Measurements from ENCODE around the gene PLEKHM1.

PLEKHM1 gene

DNA sequence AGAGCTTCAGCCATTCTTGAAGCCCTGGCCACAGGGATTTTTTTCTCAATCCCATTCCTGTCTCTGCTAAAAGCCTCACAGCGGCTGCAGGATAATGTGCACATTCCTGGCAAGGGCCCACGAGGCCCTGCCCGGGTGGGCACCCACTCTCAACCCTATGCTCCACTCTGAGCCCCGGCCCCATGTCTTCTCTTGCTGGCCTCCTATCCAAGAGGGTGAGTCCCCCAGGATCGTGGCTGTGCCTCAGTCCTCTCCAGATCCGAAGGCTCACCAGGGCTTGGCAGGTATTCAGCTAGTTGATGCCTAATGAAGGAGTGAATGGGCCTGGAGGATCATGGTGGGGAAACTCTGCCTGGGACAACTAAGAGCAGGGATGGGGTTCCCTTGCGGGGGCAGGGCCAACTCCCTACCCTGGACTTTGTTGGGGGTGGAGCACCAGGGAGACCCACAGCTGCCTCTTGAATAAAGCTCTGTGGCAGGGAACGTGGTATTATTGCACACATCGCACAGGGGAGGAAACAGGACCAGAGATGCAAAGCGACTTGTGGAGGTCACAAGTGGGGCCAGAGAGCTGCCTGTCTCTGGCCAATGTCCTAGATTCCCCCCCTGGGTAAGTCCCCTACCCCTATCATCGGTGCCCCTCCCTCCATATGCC is 63.2 kb downstream of the PLEKHM1 start:
- no peak for DNase-seq (ENCODE audit: low read depth in 2 of 2)

DNA sequence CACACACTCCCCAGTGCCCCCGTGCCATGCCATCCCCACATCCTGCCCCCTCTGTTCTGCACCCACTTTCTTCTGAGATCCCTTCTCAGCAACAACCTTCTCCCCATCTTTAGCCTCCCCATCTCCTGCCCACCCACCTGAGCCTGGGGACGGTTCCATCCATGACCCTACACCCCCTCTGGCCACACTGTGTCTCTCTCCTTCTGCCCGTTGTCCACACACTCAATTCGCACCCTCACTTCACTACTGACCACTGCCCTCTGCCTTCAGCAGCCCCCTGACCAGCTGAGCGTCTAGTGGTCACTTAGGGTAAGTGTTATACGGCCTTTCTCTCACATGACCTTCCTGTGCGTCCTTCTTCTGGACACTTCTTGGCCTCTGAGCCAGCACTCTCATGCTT is 64.0 kb downstream of the PLEKHM1 start:
- DNase-seq (ENCODE audit: low read depth in 2 of 2): no peak

DNA sequence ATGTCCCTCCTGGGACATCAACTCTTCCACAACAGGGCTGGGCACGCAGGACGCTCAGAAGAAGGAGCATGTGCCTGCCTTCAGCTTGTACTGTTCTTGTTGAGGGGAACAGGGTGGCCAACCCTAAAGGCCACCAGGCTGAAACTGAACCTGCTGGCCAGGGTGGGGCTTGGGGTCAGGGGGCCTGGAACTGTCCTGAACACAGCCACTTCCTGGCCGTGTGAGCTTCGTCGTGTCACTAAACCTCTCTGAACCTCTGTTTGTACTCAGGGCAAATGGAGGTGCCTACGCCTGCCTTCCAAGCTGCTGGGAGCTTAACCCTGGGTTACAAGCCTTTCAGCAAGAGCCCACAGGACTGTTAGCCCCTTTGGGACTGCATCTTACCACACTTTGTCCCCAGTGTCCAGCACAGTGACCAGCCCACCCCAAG is 64.5 kb downstream of the PLEKHM1 start:
- no peak for DNase-seq (ENCODE audit: low read depth in 2 of 2)

DNA sequence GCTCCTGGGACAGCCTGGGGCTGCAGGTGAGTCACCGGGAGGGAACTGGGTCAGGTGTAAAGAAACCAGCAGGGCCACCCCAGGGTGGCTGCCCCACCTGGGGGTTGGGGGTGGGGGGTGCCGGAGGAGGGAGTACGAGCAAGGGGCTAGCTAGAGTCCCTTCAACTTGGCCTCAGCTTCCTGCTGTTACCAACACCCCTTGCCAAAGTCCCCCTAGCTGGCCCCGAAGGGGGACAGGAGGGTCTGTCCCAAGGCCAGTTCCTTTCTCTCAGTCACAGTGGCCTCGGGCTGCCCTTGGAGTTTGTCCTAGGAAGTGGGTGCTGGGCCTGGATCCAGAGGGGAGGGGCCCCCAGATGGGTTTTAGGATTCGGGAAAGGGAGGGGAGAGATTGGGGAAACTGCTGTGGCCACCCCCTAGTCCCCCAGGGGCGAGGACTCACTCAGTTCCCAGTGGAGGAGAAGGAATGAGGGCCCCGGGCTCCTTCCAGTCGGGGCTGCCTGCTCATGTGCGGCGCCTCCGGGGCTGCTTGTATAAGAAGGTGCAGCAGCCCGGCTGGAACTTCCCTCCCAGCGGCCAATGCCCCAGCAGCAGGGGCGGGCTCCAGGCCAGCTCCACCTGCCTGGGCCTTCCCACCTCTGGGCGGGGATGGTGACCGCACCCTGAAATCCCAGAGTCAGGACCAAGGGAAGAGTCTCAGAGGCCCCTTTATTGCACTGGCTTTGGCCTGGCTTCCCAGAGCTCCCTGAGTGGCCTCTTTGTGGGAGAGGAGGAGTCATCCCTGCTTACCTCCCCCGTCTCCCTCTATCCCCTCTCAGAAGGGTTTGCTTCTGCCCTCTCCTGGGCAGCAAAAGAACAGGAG is 65.2 kb downstream of the PLEKHM1 start:
- DNase-seq (ENCODE audit: low read depth in 2 of 2): no peak

DNA sequence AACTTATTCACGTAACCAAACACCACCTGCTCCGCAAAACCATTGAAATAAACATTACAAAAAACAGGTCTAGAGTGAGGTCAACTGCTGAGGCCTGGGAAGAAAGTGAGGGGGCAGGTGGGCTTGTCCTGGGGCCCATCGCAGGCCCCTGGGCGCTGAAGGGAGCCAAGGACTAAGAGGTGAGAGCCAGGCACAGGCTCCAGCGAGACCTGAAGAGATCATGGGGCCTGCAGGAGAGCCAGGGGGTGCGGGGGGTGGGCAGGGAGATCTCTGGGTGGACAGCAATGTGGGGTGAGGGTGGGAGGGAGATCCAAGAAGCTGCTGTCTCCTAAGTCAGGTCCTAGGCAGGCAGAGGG is 65.8 kb downstream of the PLEKHM1 start:
- no peak for DNase-seq (ENCODE audit: low read depth in 2 of 2)

DNA sequence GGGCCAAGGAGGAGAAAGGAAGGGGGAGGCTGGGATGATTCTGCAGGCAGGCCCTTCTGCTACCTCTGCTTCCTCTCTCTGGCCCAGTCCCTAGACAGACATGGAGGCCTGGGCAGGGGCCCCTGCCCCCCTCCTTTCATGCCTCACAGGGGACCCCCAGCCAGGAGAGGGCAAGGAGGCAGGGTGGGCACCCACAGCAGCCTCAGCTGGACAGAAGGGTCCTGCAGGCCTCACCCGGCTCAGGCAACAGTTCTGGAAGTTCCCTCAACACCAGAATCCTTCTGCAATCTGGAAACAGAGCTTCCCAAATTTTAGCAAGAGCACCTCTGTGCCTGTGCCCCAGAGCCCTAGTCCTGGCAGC is 66.6 kb downstream of the PLEKHM1 start:
- no peak for DNase-seq (ENCODE audit: low read depth in 2 of 2)

DNA sequence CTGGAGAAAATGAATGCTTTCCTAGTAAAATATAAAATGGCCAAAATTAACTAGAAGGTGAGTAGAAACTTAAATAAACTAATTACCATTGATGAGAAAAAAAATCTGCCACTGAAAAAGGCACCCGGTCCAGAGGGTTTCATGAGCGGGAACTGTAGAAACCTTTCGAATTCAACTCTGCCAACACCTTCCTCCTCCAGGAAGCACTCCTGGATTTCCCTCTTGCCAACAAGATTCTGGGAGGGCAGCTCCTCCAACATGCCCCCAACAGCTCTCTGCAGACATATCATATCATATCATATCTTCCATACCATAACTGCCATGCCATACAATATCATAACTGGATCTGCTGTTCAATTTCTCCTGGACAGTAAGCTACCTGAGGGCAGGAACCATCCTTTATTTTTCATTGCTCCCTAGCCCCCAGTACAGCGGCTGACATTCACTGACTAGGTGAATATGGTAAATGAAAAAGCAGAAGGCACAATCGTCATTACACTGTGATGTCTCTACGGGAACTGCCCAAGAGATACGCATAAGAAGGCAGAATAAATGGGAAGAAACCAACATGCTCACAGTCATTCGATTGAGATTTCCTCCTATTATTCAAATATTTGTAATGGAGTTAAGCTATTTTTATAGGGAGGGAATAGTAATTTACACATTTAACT is 67.1 kb downstream of the PLEKHM1 start:
- DNase-seq (ENCODE audit: low read depth in 2 of 2): no peak

DNA sequence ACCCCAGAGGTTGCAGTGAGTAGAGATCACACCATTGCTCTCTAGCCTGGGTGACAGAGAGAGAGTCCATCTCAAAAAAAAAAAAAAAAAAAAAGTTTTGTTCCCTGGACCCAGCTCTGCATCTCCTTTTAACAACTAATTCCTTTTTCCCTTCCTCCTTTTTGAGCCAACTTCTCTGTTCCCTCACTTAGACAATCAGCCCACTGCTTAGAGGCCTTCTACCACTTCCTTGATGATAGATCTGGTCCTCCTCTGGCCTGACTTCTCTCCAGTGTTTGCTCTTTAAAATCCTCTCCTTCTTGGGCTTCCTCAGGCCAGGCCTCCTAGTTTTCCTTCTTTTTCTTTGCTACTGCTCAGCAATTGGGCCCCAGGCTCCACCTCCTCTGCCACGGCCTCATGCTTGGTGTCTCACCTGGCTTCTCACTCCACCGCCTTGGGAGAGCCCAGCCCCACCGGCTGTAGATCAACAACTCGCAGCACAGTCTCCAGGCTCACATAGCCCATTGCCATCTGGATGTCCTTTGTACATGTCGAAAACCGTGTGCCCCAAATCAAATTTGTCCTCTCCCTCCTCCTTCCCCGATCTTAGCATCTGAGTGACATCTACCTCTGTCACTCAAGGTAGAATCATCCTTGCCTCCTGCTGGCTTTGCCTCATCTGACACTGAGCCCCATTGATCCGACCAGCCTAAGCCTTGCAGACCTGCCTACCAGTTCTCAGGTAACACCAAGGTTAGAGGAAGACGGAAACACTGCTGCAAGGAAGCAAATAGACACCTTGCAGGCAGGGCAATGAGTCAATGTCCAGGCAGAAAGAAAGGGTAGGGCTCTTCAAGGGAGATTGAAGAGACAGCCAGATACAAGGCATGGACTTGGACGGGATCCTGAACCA is 75.3 kb downstream of the PLEKHM1 start:
- no peak for DNase-seq (ENCODE audit: low read depth in 2 of 2)

DNA sequence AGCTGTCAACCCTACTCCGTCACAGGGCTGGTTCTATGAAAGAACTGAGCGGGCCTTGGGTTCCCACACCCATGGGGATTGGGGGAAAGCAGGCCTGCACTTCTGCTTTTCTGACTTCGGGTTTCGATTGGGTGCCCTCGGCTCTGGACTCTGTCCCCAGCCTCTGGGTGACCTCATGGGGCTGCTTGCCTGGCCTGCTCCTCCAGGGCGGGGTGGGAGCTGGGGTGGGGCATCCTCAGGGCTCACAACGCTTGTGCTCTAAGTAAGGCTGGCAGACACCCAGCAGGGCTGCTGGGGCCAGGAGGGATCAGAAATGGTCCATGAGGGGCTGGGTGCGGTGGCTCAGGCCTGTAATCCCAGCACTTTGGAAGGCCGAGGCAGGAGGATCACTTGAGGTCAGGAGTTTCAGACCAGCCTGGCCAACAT is 77.0 kb downstream of the PLEKHM1 start:
- DNase-seq (ENCODE audit: low read depth in 2 of 2): no peak

DNA sequence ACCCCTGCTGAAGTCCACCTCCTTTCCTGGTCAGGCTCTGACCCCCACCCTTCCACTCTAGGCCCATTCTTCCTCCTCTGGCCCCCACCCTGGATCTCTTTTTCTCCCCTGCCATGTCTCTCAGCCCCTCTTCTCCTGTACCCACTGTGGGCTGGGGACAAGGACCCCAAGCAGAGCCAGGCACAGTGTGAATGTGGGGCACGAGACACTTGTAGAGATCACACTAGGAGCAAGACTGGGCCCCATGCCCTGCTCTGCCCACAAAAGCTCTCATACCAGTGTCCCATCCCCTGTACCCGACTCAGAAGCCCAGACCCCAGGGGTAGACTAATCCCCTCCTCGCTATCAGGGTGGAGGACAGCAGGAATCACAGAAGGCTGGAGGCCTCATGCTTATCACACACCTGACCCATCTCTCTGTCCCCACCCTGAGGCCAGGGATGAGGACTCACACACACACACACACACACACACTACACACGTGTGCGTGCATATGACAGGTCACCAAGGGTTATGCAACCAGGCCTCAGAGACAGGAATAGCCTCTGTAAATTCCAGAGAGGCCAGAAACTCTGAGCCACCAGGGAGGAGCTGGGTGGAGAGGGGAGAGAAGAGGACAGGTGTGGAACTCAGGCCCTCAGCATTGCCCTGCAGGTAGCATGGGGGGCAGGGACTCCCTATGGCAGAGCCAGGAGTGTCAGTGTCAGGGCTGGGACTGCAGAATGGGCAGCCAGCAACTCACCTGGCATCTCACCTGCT is 79.0 kb downstream of the PLEKHM1 start:
- no peak for DNase-seq (ENCODE audit: low read depth in 2 of 2)

DNA sequence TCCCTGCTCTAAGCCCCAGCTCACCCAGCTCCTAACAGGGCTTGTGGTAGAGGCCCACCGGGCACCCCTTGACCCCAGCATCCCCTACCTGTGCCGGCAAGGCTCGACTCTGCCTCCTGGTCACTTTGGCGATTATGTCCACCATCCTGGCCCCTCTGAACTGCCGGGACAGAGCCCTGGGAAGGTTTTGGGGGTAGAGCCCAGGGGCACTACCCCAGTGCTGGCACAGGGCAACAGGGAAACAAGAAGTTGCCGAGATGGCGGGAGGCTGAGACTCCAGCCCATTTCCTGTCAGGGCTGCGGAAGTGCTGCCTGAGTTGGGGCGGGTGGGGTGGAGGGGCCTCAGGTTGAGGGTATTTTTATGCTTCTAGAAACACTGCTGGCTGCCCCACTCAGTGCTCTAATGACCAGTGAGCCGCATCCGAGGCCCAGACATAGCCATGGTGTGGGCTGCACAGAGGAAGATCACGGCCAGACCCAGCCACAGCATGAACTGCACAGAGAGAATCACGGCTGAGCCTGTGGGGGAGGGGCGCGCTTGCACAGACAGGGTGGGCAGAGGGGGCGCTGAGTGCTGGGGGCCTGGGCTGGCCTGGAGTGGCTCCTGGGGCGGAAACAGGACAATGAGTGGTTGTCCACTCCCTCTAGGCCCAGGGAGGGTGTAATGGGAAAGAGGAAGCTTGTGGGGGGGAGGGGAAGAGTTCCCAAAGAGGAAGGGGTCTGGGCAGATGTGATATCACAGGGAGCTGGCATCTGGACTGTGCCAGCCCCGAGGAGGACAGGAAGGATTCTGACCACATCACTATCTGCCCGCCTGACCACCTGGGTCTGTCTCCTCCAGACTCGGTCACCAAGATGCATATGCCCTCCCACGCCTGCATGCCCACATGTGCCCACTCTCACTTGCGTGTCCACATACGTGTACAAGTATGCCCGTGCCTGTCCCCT is 80.1 kb downstream of the PLEKHM1 start:
- no peak for DNase-seq (ENCODE audit: low read depth in 2 of 2)

DNA sequence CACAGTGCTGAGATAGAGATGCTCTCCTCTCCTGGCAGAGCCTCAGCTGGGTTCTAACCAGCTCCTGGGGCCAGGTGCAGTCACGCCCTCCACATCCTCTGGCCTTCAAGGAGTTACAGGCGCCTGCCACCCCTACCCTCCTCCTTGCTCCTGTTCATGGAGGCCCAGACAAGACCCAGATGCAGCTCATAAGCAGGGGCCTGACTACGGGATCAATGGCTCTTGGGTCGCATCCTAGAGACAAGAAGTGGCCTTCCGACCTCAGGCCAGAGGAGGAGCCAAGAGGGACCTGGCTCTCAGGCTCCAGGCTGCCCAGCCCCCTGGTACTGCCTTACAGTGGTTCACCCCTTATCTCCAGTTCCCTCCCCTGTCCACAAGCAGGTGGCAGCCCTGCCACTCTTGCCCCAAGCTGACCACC is 80.9 kb downstream of the PLEKHM1 start:
- DNase-seq (ENCODE audit: low read depth in 2 of 2): no peak

DNA sequence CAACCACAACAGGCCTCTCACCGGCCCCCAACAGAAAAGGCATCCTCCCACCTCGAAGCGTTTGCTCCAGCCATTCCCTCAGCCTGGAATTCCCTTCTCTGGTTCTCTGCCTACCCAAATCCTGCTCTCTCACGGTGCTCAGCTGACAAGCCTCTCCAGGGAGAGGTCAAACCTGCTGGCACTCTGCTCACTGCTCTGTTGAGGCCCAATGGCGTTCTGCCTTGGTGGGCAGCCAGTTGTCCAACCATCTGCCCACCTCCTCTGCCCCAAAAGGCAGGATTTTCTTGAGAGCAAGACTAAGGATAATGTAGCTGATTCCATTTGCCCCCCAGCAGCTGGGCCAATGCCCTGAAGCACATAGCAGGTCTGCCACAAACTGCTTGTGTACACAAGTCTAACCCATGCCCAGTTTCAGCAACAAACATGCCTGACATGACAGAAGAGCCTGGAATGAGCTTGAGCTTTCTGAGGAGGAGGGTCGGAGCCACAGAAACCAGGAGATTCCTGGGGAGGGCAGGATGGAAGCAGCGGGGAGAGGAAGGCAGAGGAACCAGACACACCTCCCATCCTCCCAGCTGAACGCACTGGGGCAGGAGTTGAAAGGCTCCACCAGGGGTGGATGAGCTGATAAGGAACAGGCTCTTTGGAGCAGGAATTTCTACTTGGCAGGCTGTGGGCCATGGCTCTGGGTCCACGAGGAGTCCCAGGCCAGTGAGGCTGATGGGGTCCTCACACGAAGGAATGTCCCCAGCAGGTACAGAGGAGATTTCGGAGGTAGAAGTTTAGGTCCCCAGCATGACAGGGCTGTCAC is 81.7 kb downstream of the PLEKHM1 start:
- no peak for DNase-seq (ENCODE audit: low read depth in 2 of 2)

DNA sequence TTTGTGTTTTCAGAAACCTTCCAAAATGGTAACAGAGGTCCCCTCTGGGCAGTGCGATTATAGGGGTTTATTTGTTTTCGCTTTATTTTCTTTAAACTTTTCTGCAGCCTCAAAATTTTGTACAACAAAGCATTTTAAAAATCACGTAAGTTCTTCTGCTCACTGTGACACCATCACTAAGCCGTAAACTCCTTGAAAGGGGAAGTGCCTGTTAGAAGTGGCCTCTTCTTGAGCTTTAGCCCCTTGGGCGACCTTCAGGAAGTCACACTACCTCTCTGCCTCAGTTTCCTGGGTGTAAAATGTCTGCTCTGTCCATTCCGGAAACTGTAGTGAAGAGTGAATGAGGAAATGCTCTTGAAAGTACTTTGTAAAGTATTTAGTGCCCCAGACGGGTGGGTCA is 84.4 kb downstream of the PLEKHM1 start:
- DNase-seq (ENCODE audit: low read depth in 2 of 2): no peak

DNA sequence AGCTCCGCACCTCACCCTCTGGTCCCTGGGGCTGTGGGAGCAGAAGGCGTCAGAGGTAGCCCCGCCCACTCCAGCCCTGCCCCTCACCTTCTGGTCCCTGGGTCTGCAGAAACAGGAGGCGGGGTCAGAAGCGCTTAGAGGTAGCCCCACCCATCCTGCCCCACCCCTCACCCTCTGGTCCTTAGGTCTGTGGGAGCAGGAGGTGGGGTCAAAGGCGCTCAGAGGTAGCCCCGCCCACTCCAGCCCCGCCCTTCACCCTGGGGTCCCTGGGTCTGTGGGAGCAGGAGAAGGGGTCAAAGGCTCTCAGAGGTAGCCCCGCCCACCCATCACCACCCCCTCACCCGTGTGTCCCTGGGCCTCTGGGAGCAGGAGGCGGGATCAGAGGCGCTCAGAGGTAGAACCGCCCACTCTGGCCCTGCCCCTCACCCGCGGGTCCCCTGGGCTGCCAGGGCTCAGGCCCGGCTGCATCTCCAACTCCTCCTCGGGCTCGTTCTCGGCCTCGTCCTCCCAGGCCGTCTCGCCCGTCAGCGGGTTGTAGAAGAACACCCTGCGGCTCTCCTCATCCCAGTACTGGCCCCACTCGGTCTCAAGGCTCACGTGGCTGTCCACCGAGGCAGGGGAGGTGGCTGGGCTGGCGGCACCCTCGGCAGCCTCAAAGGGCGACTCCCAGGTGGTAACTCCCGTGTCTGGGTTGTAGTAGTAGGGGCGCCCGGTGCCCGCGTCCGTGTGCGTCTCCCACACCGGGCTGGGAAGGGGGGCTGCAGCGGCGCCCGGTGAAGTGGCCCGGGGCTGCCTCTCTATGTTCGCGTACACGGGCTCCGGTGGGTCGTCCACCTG is 85.1 kb downstream of the PLEKHM1 start:
- no peak for DNase-seq (ENCODE audit: low read depth in 2 of 2)

DNA sequence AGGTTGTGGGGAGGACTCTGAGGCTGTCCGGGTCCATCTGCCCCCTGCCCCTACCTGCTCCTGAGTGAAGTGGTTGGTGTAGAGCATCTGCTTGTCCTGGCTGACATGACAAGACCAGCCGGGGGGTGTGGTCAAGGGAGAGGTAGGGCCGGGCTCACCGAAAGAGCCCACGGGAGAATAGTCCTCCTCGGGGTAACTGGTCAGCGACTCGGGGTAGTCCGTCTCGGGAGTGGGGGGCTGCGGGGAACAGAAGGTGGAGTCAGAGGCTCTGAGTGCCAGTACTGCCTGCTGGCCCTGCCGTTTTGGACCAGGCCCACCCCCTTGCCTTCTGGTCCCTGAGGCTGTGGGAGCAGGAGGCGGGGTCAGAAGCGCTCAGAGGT is 85.7 kb downstream of the PLEKHM1 start:
- DNase-seq (ENCODE audit: low read depth in 2 of 2): no peak

DNA sequence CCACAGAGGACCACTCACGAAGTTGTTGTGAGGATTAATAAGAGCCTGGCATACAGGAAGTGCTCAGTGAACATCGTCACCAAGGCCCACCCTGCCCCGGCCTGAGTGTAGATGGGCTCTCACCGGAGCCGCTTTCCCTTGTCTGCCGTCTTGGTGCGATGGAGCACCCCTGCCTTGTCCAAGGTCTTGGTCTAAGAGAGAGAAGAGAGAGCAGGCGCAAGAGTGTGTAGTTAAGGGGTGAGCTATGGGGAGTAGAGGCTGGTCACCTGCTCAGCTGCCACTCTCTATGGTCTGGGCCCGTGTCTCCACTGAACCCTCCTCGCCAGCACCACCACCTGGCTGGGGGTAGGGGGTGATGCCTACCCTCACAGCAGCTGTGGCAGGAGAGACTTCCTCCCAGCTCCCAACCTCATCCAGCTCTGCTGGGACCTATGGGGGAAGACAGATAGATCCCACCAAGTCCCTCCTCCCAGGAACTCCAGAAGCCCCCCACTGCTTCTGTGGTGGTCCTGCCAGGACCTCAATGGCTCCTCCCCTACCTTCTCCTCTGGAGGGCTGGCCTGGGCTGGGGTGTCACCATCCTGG is 86.5 kb downstream of the PLEKHM1 start:
- no peak for DNase-seq (ENCODE audit: low read depth in 2 of 2)

DNA sequence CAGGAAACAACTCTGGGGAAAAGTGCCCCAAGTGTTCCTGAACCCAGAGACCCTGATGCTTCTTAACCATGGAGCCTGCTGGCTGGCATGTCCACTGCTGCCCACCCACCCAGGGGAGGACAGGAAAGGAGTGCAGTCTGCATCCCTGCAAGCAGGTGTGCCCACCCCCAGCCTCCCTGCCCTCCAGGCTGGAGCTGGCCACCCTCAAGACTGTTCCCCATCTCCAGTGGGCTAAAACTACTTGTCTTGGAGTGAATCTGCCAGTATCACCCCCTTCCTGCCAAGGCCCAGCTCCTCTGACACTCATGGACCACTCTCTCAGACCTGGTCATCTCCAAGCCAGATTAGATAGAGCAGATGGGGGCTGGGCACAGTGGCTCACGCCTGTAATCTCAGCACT is 87.6 kb downstream of the PLEKHM1 start:
- no peak for DNase-seq (ENCODE audit: low read depth in 2 of 2)

Data from stimulated activated CD8-positive, alpha-beta memory T cell treated with anti-CD3 and anti-CD28 coated beads, Interleukin-15, amount 100 ng/mL, for 4 hours (primary cell).